H1 (cell line): ENCODE results near the gene RAB24. TPM values are rescaled to one million over a fixed set of nuclear protein-coding genes. Genes with fewer than 3 reads are reported as not detected.
A peak's percentile ranks its signal among the peaks of the same experiment; 100 is the strongest.

ENCODE experiments used
- ASH2L ChIP-seq: fragments of 200-600, 300-600 bp; sonication (generic); IDR thresholded peaks from one replicate; pipeline ENCODE4 v1.7.1; 2017; ENCODE audit warnings: low read length
- ATF3 ChIP-seq: IDR thresholded peaks from 2 replicates; pipeline ENCODE4 v1.6.1; 2011; ENCODE audit warnings: low read depth, mild to moderate bottlenecking, low read length; ENCODE audit not compliant: insufficient read depth
- CBX8 ChIP-seq: fragments of 300-800, 300-1000 bp; sonication (generic); IDR thresholded peaks from 2 replicates; pipeline ENCODE4 v1.7.1; 2016; ENCODE audit warnings: low read depth, low read length, borderline replicate concordance
- CEBPB ChIP-seq: IDR thresholded peaks from 2 replicates; pipeline ENCODE4 v1.6.1; 2012; ENCODE audit warnings: low read depth, low read length
- CHD1 ChIP-seq: IDR thresholded peaks from 2 replicates; pipeline ENCODE4 v1.6.1; 2012; ENCODE audit warnings: low read depth, low read length, improper control_type of control experiment
- CTCF ChIP-seq, 3 experiments: IDR thresholded peaks; 1 replicate in 2 of 3; 2 replicates in 1 of 3; pipeline versions ENCODE4 v1.5.1 to v1.6.1; 2011; ENCODE audit warnings: low read length in 3 of 3, mild to moderate bottlenecking in 3 of 3, inconsistent platforms in 2 of 3, low read depth in 1 of 3, moderate library complexity in 1 of 3; ENCODE audit not compliant: insufficient read depth in 1 of 3; ENCODE audit errors: control extremely low read depth in 1 of 3
- E2F6 ChIP-seq: IDR thresholded peaks from 2 replicates; pipeline ENCODE4 v1.6.1; 2012; ENCODE audit warnings: inconsistent platforms
- EP300 ChIP-seq, 2 experiments: IDR thresholded peaks; 1 replicate in 1 of 2; 2 replicates in 1 of 2; pipeline ENCODE4 v1.6.1; 2011 to 2012; ENCODE audit warnings: low read depth in 2 of 2, low read length in 2 of 2, mild to moderate bottlenecking in 2 of 2, borderline replicate concordance in 1 of 2, inconsistent platforms in 1 of 2, moderate library complexity in 1 of 2
- GABPA ChIP-seq: IDR thresholded peaks from 2 replicates; pipeline ENCODE4 v1.6.1; 2011; ENCODE audit warnings: mild to moderate bottlenecking, low read length, moderate library complexity, borderline replicate concordance; ENCODE audit not compliant: insufficient read depth
- MAFK ChIP-seq: IDR thresholded peaks from 2 replicates; pipeline ENCODE4 v1.6.1; 2012; ENCODE audit warnings: low read depth, mild to moderate bottlenecking, improper control_type of control experiment, low read length
- NRF1 ChIP-seq: IDR thresholded peaks from 2 replicates; pipeline ENCODE4 v1.6.1; 2011; ENCODE audit warnings: mild to moderate bottlenecking, low read depth, low read length, improper control_type of control experiment
- SP1 ChIP-seq: IDR thresholded peaks from 2 replicates; pipeline ENCODE4 v1.6.1; 2011; ENCODE audit warnings: low read depth, low read length
- SP2 ChIP-seq: IDR thresholded peaks from 2 replicates; pipeline ENCODE4 v1.6.1; 2012; ENCODE audit warnings: mild to moderate bottlenecking, low read length, inconsistent platforms
- SRF ChIP-seq: IDR thresholded peaks from 2 replicates; pipeline ENCODE4 v1.6.1; 2011; ENCODE audit warnings: mild to moderate bottlenecking, low read depth, low read length, moderate library complexity
- TEAD4 ChIP-seq: IDR thresholded peaks from 2 replicates; pipeline ENCODE4 v1.6.1; 2012; ENCODE audit warnings: low read depth, low read length, inconsistent platforms, mixed read lengths
- polyA plus RNA-seq, 7 experiments: library from polyadenylated mRNA; depleted of rRNA in 3 of 7; stranded (reverse) in 5 of 7; unstranded in 2 of 7; fragments of >200 nt in 5 of 7; fragments of 200-250 nt in 2 of 7; gene quantifications; 1 replicate in 5 of 7; 2 replicates in 1 of 7; 4 replicates in 1 of 7; pipeline versions ENCODE4 v1.2.1 to v1.2.3, GENCODE V29; 2011 to 2013; ENCODE audit warnings: missing spikeins in 2 of 7, mixed read lengths in 2 of 7
- total RNA-seq: library from RNA; stranded (reverse); fragmentation: NEBNext Ultra II Directional; extraction: Animal tissue kit (Norgen Biotek cat#: 25700); gene quantifications from 2 replicates; pipeline ENCODE4 v1.2.1, GENCODE V29; 2021

The RAB24 gene
- total and polyA plus RNA-seq, 2 of the 8 experiments (the other 6 are each of a cell fraction or from before 2014, with no cell fraction given) = 18.8 to 33.8 TPM

DNA sequence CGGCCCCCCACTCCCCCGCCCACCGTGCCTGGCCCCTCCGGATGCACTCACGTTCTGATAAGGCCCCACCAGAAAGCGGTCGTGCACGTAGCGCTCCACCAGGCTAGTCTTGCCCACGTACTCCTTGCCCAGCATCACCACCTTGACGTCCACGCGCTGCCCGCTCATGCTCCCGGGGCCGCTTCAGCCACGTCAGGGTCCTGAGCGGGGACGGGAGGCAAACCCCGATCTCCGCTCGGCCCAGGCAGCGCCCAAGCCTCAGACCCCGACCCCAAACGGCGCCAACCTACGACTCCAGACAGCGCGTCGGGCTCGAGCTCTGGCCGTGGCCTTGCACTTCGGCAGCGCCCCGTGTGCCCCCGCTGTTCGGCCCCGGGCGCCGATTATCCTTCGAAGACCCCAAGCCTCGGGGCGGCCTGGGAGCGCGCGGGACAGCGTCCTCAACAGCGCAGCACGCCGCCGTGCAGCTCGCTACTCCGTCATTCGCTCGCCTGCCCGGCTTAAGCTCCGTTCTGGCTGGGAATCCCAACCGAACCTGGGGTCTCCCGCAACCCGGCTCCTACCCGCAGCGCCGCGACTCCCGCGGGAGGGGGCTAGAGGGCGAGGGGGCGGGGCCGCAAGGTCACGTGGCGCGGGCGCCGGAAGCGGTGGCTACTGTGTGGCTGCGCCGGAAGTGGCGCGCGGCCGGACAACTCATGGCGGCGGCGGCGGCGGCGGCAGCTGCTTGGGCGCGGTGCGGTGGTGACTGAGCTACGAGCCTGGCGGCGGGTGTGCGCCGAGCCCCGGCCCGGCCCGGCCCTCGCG, at the start of gene RAB24, which contains the start of gene PRELID1 (continued):
- TF ChIP-seq CTCF (IDR thresholded peaks at IDR 0.05; ENCODE audit: control extremely low read depth in 1 of 3, insufficient read depth in 1 of 3, low read depth in 1 of 3, low read length in 3 of 3) (peak in 2 of 3 experiments; percentile 1 to 16; a peak in 1 of 4 replicates), TEAD4 (no peak), SP2 (no peak), CHD1 (no peak), E2F6 (peak; percentile 70), CBX8 (no peak), GABPA (peak; percentile 91), SP1 (no peak), EP300 (IDR thresholded peaks at IDR 0.05; ENCODE audit: borderline replicate concordance in 1 of 2, low read depth in 2 of 2, low read length in 2 of 2) (no peak), SRF (no peak), MAFK (no peak), ASH2L (peak; percentile 72), ATF3 (peak; percentile 92), NRF1 (no peak), CEBPB (no peak)
